Raji (cell line): ENCODE measurements around the gene OGFOD3.

Experiments
- POLR2A ChIP-seq: IDR thresholded peaks from 2 replicates; pipeline ENCODE4 v1.6.1; 2011; ENCODE audit warnings: low read depth, low read length, control low read depth; ENCODE audit not compliant: insufficient read depth

OGFOD3 gene

GRCh38 chr17:82399601-82400101, 18.7 kb downstream of the OGFOD3 start:
- TF ChIP-seq POLR2A: no peak

GRCh38 chr17:82399041-82399441, 19.3 kb downstream of the OGFOD3 start:
- TF ChIP-seq POLR2A: no peak

- TF ChIP-seq POLR2A: no peak
Observed at GRCh38 chr17:82397449-82398335, 20.7 kb downstream of the OGFOD3 start.

- no peak for TF ChIP-seq POLR2A
Observed at GRCh38 chr17:82396601-82397435, 21.6 kb downstream of the OGFOD3 start.

- no peak for TF ChIP-seq POLR2A
Observed at GRCh38 chr17:82394278-82394677, 24.1 kb downstream of the OGFOD3 start.

- TF ChIP-seq POLR2A: no peak
Observed at GRCh38 chr17:82392941-82393340, 25.4 kb downstream of the OGFOD3 start.

- TF ChIP-seq POLR2A: no peak
Observed at GRCh38 chr17:82392209-82392920, 26.0 kb downstream of the OGFOD3 start.

GRCh38 chr17:82391496-82392066, 26.8 kb downstream of the OGFOD3 start:
- TF ChIP-seq POLR2A: no peak

- no peak for TF ChIP-seq POLR2A
Observed at GRCh38 chr17:82390860-82391435, 27.4 kb downstream of the OGFOD3 start.

- TF ChIP-seq POLR2A: no peak
Observed at GRCh38 chr17:82390015-82390859, 28.1 kb downstream of the OGFOD3 start.

GRCh38 chr17:82389379-82389778, 29.0 kb downstream of the OGFOD3 start:
- no peak for TF ChIP-seq POLR2A

GRCh38 chr17:82388922-82389283, 29.5 kb downstream of the OGFOD3 start:
- no peak for TF ChIP-seq POLR2A

GRCh38 chr17:82388223-82388921, 30.0 kb downstream of the OGFOD3 start:
- TF ChIP-seq POLR2A: no peak
